ENCODE results near the gene BLOC1S1. TPM values are rescaled to one million over a fixed set of nuclear protein-coding genes. Genes with fewer than 3 reads are reported as not detected.

The BLOC1S1 gene
- total and polyA plus RNA-seq, 9 of the 15 experiments (the other 6 are each of a cell fraction or from before 2014, with no cell fraction given): 75.2 to 161 (median 98.8) TPM

- peak in 1 of 2 experiments; percentile 73; a peak in 2 of 4 replicates for TF ChIP-seq ZNF318 (IDR thresholded peaks at IDR 0.05; ENCODE audit: borderline replicate concordance in 1 of 2, low read depth in 1 of 2)
- TF ChIP-seq NR2C2 (CRISPR knock-in tag; IDR thresholded peaks at IDR 0.05): no peak
- no peak; the same call in 1 of the 2 replicates for TF ChIP-seq NR2C2 (tag; IDR thresholded peaks at IDR 0.05)
- TF ChIP-seq EHMT2 (IDR thresholded peaks at IDR 0.05): no peak
- no peak for TF ChIP-seq ELK1 (CRISPR knock-in tag; IDR thresholded peaks at IDR 0.05)
- peak; percentile 91 for TF ChIP-seq USF2 (CRISPR knock-in tag; IDR thresholded peaks at IDR 0.05)
- TF ChIP-seq, protein P1, sequence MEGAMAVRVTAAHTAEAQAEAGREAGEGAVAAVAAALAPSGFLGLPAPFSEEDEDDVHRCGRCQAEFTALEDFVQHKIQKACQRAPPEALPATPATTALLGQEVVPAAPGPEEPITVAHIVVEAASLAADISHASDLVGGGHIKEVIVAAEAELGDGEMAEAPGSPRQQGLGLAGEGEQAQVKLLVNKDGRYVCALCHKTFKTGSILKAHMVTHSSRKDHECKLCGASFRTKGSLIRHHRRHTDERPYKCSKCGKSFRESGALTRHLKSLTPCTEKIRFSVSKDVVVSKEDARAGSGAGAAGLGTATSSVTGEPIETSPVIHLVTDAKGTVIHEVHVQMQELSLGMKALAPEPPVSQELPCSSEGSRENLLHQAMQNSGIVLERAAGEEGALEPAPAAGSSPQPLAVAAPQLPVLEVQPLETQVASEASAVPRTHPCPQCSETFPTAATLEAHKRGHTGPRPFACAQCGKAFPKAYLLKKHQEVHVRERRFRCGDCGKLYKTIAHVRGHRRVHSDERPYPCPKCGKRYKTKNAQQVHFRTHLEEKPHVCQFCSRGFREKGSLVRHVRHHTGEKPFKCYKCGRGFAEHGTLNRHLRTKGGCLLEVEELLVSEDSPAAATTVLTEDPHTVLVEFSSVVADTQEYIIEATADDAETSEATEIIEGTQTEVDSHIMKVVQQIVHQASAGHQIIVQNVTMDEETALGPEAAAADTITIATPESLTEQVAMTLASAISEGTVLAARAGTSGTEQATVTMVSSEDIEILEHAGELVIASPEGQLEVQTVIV (CRISPR knock-in tag; IDR thresholded peaks at IDR 0.05; ENCODE audit: borderline replicate concordance): no peak
- TF ChIP-seq ZNF717 (CRISPR knock-in tag; IDR thresholded peaks at IDR 0.05): no peak
These were observed 13.3 kb downstream of the BLOC1S1 start, which contains the start of gene CD63 (continued) for GRCh38 chr12:55728939-55729818.
